ENCODE results near the gene JADE3.

DNA sequence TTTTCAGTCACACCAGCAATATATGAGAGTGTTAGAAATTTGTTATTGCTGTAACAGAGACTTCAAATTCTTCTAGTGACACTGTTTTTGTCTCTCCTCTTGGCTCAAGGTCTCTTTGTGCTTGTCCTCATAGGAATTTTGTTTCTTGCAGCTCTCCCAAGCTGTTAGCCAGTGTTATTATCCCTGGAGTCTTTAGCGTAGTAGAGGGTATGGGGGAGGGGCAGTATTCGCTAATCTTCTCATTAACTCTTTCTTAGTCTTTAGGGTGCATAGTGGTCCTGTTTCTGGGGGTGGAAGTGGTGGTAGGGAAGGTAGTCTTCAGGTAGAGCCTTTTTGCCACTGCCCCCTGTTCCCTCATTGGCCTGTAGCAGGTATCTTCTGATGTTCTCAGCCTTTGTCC lies 79.4 kb downstream of the JADE3 start:
- TF ChIP-seq, protein P1, sequence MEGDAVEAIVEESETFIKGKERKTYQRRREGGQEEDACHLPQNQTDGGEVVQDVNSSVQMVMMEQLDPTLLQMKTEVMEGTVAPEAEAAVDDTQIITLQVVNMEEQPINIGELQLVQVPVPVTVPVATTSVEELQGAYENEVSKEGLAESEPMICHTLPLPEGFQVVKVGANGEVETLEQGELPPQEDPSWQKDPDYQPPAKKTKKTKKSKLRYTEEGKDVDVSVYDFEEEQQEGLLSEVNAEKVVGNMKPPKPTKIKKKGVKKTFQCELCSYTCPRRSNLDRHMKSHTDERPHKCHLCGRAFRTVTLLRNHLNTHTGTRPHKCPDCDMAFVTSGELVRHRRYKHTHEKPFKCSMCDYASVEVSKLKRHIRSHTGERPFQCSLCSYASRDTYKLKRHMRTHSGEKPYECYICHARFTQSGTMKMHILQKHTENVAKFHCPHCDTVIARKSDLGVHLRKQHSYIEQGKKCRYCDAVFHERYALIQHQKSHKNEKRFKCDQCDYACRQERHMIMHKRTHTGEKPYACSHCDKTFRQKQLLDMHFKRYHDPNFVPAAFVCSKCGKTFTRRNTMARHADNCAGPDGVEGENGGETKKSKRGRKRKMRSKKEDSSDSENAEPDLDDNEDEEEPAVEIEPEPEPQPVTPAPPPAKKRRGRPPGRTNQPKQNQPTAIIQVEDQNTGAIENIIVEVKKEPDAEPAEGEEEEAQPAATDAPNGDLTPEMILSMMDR (IDR thresholded peaks at IDR 0.05) = no peak
- TF ChIP-seq POLR2A (IDR thresholded peaks at IDR 0.05; ENCODE audit: low read depth) (no peak), POLR2AphosphoS5 (IDR thresholded peaks at IDR 0.05) (no peak), EP300 (IDR thresholded peaks at IDR 0.05) (no peak)

Measured in esophagus muscularis mucosa (tissue), 4 donors.